Measurements from ENCODE around the gene MEAF6. TPM values are rescaled to one million over a fixed set of nuclear protein-coding genes. Genes with fewer than 3 reads are reported as not detected.

Gene MEAF6
- total RNA-seq, 1 donor from 2014 or later, result 77.3 TPM

GRCh38 chr1:37477198-37477931 is 37.2 kb downstream of the MEAF6 start:
- Mint-ChIP-seq H3K27ac (ENCODE audit: unreplicated experiment) (no peak overlapping the region), H3K27me3 (ENCODE audit: low read depth) (peaks cover 17% of the 10 kb centered on the region), H3K4me1 (peaks cover 31% of the 10 kb centered on the region), H3K36me3 (ENCODE audit: low read depth) (no peaks in the 10 kb centered on the region), H3K9me3 (no peaks in the 10 kb centered on the region), H3K4me3 (peak overlapping the region; percentile 74)
- TF ChIP-seq, protein P1, sequence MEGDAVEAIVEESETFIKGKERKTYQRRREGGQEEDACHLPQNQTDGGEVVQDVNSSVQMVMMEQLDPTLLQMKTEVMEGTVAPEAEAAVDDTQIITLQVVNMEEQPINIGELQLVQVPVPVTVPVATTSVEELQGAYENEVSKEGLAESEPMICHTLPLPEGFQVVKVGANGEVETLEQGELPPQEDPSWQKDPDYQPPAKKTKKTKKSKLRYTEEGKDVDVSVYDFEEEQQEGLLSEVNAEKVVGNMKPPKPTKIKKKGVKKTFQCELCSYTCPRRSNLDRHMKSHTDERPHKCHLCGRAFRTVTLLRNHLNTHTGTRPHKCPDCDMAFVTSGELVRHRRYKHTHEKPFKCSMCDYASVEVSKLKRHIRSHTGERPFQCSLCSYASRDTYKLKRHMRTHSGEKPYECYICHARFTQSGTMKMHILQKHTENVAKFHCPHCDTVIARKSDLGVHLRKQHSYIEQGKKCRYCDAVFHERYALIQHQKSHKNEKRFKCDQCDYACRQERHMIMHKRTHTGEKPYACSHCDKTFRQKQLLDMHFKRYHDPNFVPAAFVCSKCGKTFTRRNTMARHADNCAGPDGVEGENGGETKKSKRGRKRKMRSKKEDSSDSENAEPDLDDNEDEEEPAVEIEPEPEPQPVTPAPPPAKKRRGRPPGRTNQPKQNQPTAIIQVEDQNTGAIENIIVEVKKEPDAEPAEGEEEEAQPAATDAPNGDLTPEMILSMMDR (conservative IDR thresholded peaks at IDR 0.05), result no peak
- DNase-seq (ENCODE audit: low read depth, low spot score), result no peak

GRCh38 chr1:37476460-37477197 is 37.9 kb downstream of the MEAF6 start:
- TF ChIP-seq, protein P1 (conservative IDR thresholded peaks at IDR 0.05), result no peak
- peaks cover 38% of the 10 kb centered on the region for H3K4me1 Mint-ChIP-seq
- no peaks in the 10 kb centered on the region for H3K9me3 Mint-ChIP-seq
- no peak overlapping the region for H3K27ac Mint-ChIP-seq (ENCODE audit: unreplicated experiment)
- no peaks in the 10 kb centered on the region for H3K36me3 Mint-ChIP-seq (ENCODE audit: low read depth)
- peaks cover 25% of the 10 kb centered on the region for H3K27me3 Mint-ChIP-seq (ENCODE audit: low read depth)
- DNase-seq (ENCODE audit: low read depth, low spot score), result no peak
- H3K4me3 Mint-ChIP-seq, result peak overlapping the region; percentile 82

GRCh38 chr1:37476087-37476452 is 38.5 kb downstream of the MEAF6 start:
- Mint-ChIP-seq H3K4me3 (peak overlapping the region; percentile 82), H3K27me3 (ENCODE audit: low read depth) (peaks cover 29% of the 10 kb centered on the region), H3K27ac (ENCODE audit: unreplicated experiment) (peak overlapping the region; percentile 62), H3K4me1 (peaks cover 42% of the 10 kb centered on the region), H3K36me3 (ENCODE audit: low read depth) (no peaks in the 10 kb centered on the region), H3K9me3 (no peaks in the 10 kb centered on the region)
- TF ChIP-seq, protein P1 (conservative IDR thresholded peaks at IDR 0.05), result no peak
- no peak for DNase-seq (ENCODE audit: low read depth, low spot score)

GRCh38 chr1:37475380-37476086 is 39.0 kb downstream of the MEAF6 start:
- no peaks in the 10 kb centered on the region for H3K9me3 Mint-ChIP-seq
- peaks cover 42% of the 10 kb centered on the region for H3K4me1 Mint-ChIP-seq
- H3K27me3 Mint-ChIP-seq (ENCODE audit: low read depth), result peaks cover 33% of the 10 kb centered on the region
- H3K36me3 Mint-ChIP-seq (ENCODE audit: low read depth), result no peaks in the 10 kb centered on the region
- H3K27ac Mint-ChIP-seq (ENCODE audit: unreplicated experiment), result no peak overlapping the region
- no peak for DNase-seq (ENCODE audit: low read depth, low spot score)
- H3K4me3 Mint-ChIP-seq, result peak overlapping the region; percentile 82
- TF ChIP-seq, protein P1 (conservative IDR thresholded peaks at IDR 0.05), result no peak

- TF ChIP-seq, protein P1 (conservative IDR thresholded peaks at IDR 0.05), result no peak
- H3K9me3 Mint-ChIP-seq, result no peaks in the 10 kb centered on the region
- DNase-seq (ENCODE audit: low read depth, low spot score), result no peak
- peaks cover 34% of the 10 kb centered on the region for H3K27me3 Mint-ChIP-seq (ENCODE audit: low read depth)
- no peaks in the 10 kb centered on the region for H3K36me3 Mint-ChIP-seq (ENCODE audit: low read depth)
- H3K4me3 Mint-ChIP-seq, result peak overlapping the region; percentile 82
- peaks cover 42% of the 10 kb centered on the region for H3K4me1 Mint-ChIP-seq
- no peak overlapping the region for H3K27ac Mint-ChIP-seq (ENCODE audit: unreplicated experiment)
Observed at GRCh38 chr1:37474697-37475379, 39.7 kb downstream of the MEAF6 start.

Data from neural crest cell (in vitro differentiated cells).